Hepatocyte (in vitro differentiated cells): Measurements from ENCODE around the gene HID1.

ENCODE experiments used
- CTCF ChIP-seq: fragments of 200-600 bp; sonication (generic); IDR thresholded peaks from 2 replicates; pipeline ENCODE4 v1.5.1; 2016; ENCODE audit warnings: antibody characterized with exemption, mild to moderate bottlenecking; ENCODE audit not compliant: poor library complexity
- EZH2 ChIP-seq: fragments of 200-600 bp; sonication (generic); IDR thresholded peaks from 2 replicates; pipeline ENCODE4 v1.6.1; 2016; ENCODE audit warnings: antibody characterized with exemption, mild to moderate bottlenecking, borderline replicate concordance
- EZH2phosphoT487 ChIP-seq: fragments of 200-600 bp; sonication (generic); IDR thresholded peaks from one replicate; pipeline ENCODE4 v1.6.1; 2018; ENCODE audit warnings: antibody characterized with exemption, mild to moderate bottlenecking, low read depth, moderate library complexity; ENCODE audit not compliant: unreplicated experiment, severe bottlenecking

GRCh38 chr17:74954115-74954514 is 18.4 kb downstream of the HID1 start:
- no peak for TF ChIP-seq EZH2
- TF ChIP-seq CTCF, result no peak
- no peak for TF ChIP-seq EZH2phosphoT487
